ENCODE results near the gene TMEM273.

- no peak for TF ChIP-seq CTCF (IDR thresholded peaks at IDR 0.05)
- TF ChIP-seq ZNF671 (CRISPR knock-in tag; IDR thresholded peaks at IDR 0.05), result no peak
- TF ChIP-seq E2F4 (CRISPR knock-in tag; IDR thresholded peaks at IDR 0.05; ENCODE audit: borderline replicate concordance, low read depth), result no peak
- TF ChIP-seq NR2C2 (CRISPR knock-in tag; IDR thresholded peaks at IDR 0.05), result no peak
- no peak for TF ChIP-seq ZNF121 (CRISPR knock-in tag; IDR thresholded peaks at IDR 0.05)
- no peak for TF ChIP-seq USF2 (CRISPR knock-in tag; IDR thresholded peaks at IDR 0.05)
- no peak for TF ChIP-seq ZNF138 (CRISPR knock-in tag; conservative IDR thresholded peaks at IDR 0.05)
- TF ChIP-seq ZNF532 (CRISPR knock-in tag; IDR thresholded peaks at IDR 0.05; ENCODE audit: borderline replicate concordance), result no peak
Observed at GRCh38 chr10:49178489-49179471, 9.4 kb downstream of the TMEM273 start.
